ENCODE measurements around the gene ARPC3. TPM values are rescaled to one million over a fixed set of nuclear protein-coding genes. Genes with fewer than 3 reads are reported as not detected.

ARPC3 gene
- total RNA-seq, 6 donors from 2014 or later = 139 to 347 (median 245) TPM

DNA sequence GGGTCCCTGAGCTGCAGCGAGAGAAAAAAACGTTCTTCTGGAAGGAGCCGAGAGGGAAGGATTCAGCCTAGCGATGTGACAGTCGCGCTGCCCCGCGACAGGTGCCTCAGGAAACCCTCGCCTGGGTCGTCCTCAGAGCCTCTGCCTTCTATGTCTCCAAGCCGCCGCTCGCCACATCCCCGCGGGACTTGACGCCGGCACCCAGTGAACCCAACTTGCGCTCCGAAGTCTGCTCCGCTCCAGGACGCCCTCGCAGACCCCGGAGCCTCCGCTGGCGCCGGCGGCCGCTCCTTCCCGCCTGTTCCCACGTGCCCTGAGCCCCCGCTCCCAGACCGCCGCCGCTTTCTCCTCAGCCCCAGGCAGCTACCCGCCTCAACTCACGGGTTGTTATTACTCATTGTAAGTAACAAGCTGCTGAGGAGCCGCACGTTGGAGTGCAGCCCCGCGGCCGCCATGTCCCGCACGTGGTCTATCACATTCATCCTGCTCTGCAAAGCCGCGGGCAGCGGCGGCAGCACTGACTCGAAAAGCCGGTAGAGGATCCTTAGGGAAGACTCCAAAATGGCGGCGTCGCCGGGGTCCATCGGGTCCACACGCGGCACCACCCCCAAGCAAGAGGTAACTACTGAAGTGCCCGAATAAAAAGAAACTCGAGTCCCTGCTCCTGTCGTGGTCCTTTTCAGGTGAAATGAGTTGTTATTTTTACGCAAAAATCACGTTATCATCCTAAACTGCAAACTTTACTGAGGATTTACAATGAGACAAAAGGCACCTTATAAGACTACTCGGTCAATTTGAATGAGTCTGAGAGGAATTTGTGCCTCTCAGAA, 46.8 kb downstream of the ARPC3 start, which contains the start of gene ANAPC7:
TSS of gene ANAPC7 (minus strand) at position 563 of the 830 bp plus-strand sequence. CDS start at position 482, 81 bp downstream.
- Histone ChIP-seq H3K36me3 (peaks cover 0 to 19% (median 2%) of the 10 kb centered on the region in 4 donors), H3K4me3 (peak within 1 kb of the TSS; percentile 74 to 85 (median 80)), H3K27me3 (no peaks in the 10 kb centered on the region), H3K4me1 (peaks cover 8 to 16% (median 11%) of the 10 kb centered on the region in 4 donors), H3K27ac (peak within 1 kb of the TSS; percentile 84 to 94 (median 92)), H3K9me3 (no peaks in the 10 kb centered on the region)
- WGBS, 2 donors = 0 to 1% methylated on average over 24 to 58 of the region's 62 CpGs
- peak; percentile 94 to 95 for DNase-seq
- peak; percentile 16 to 55 for TF ChIP-seq POLR2AphosphoS5 (IDR thresholded peaks at IDR 0.05)
- TF ChIP-seq POLR2A (IDR thresholded peaks at IDR 0.05) = peak in 2 of 4 donors; percentile 46 to 60
- TF ChIP-seq, protein P1, sequence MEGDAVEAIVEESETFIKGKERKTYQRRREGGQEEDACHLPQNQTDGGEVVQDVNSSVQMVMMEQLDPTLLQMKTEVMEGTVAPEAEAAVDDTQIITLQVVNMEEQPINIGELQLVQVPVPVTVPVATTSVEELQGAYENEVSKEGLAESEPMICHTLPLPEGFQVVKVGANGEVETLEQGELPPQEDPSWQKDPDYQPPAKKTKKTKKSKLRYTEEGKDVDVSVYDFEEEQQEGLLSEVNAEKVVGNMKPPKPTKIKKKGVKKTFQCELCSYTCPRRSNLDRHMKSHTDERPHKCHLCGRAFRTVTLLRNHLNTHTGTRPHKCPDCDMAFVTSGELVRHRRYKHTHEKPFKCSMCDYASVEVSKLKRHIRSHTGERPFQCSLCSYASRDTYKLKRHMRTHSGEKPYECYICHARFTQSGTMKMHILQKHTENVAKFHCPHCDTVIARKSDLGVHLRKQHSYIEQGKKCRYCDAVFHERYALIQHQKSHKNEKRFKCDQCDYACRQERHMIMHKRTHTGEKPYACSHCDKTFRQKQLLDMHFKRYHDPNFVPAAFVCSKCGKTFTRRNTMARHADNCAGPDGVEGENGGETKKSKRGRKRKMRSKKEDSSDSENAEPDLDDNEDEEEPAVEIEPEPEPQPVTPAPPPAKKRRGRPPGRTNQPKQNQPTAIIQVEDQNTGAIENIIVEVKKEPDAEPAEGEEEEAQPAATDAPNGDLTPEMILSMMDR (IDR thresholded peaks at IDR 0.05) = no peak
- TF ChIP-seq EP300 (IDR thresholded peaks at IDR 0.05) = no peak
- peak; percentile 98 to 100 for ATAC-seq (ENCODE audit: low FRiP score in 2 of 2)

Small RNAs within 50 kb of the gene (small RNA-seq; reads per million reads assigned to genes)
- 0 reads per million in 4 donors for gene RF00278

Other genes starting within 250 kb of the ARPC3 start
- gene ATP2A2, start 169.1 kb downstream of the ARPC3 start, total RNA-seq = 100 to 1,000 TPM in 5 of 6 donors, 10 to 100 TPM in 1; 91.7 to 166 (median 142) TPM
- gene ANAPC7, start 46.6 kb downstream of the ARPC3 start, total RNA-seq = 10 to 100 TPM; 33.5 to 90.1 (median 43.1) TPM
- 10 to 100 TPM in 4 of 6 donors, 1 to 10 TPM in 2; 4.1 to 31.4 (median 19.6) TPM for gene GPN3, start 17.9 kb upstream of the ARPC3 start, total RNA-seq
- 1 to 10 TPM; 3.1 to 6.1 (median 3.2) TPM for gene FAM216A, start 18.5 kb upstream of the ARPC3 start, total RNA-seq
- 100 to 1,000 TPM in 1 of 6 donors, 10 to 100 TPM in 5; 29.9 to 102 (median 86.7) TPM for gene VPS29, start 51.8 kb upstream of the ARPC3 start, total RNA-seq
- gene RAD9B, start 52.0 kb upstream of the ARPC3 start, total RNA-seq = 1 to 10 TPM in 2 of 6 donors, under 1 TPM in 3, not detected in 1; 0.15 to 2.1 (median 0.94) TPM
- gene PPTC7, start 133.0 kb upstream of the ARPC3 start, total RNA-seq = 10 to 100 TPM; 22.0 to 40.8 (median 25.2) TPM
- 10 to 100 TPM; 21.6 to 50.8 (median 42.6) TPM for gene TCTN1, start 163.8 kb upstream of the ARPC3 start, total RNA-seq
- gene HVCN1, start 238.8 kb upstream of the ARPC3 start, total RNA-seq = 10 to 100 TPM in 4 of 6 donors, 1 to 10 TPM in 2; 5.8 to 29.2 (median 15.5) TPM